Activated T-helper 1 cell treated with anti-CD3 and anti-CD28 coated beads, Interleukin-12 subunit alpha, Interleukin-12 subunit beta, Interleukin-2, Interleukin-4 antibody, amounts not matched to agents 30 ng/mL and 10 ng/mL and 1 ng/mL, durations not matched to agents 14 hours and 24 hours and 36 hours (primary cell): Measurements from ENCODE around the gene GATA6. TPM values are rescaled to one million over a fixed set of nuclear protein-coding genes. Genes with fewer than 3 reads are reported as not detected.
"Not testable (repeated sequence)": the region's sequence is repeated elsewhere in the genome, so short reads cannot be mapped to it uniquely, and the experiment has no call there.

Experiments used
- DNase-seq: peaks from one replicate; pipeline ENCODE4 v3.0.0; 2021; ENCODE audit warnings: low spot score
- H3K27ac Mint-ChIP-seq: one replicate; pipeline ENCODE4 v1.8.0; 2021; ENCODE audit warnings: mild to moderate bottlenecking, mixed read lengths
- H3K27me3 Mint-ChIP-seq: one replicate; pipeline ENCODE4 v1.8.0; 2022; ENCODE audit warnings: mild to moderate bottlenecking, moderate library complexity, mixed read lengths; ENCODE audit not compliant: insufficient read depth
- H3K36me3 Mint-ChIP-seq: one replicate; pipeline ENCODE4 v1.8.0; 2021; ENCODE audit warnings: low read depth, mixed read lengths
- H3K4me1 Mint-ChIP-seq: one replicate; pipeline ENCODE4 v1.8.0; 2021; ENCODE audit warnings: low read depth, mixed read lengths
- H3K4me3 Mint-ChIP-seq: one replicate; pipeline ENCODE4 v1.8.0; 2021; ENCODE audit warnings: mild to moderate bottlenecking, moderate library complexity, mixed read lengths
- H3K9me3 Mint-ChIP-seq: one replicate; pipeline ENCODE4 v1.8.0; 2021; ENCODE audit warnings: mixed read lengths
- intact Hi-C: fragments of 100-400 bp; cut with micrococcal nuclease; formaldehyde crosslinking; loops from one replicate; pipeline ENCODE4 v1.15.1; 2024
- total RNA-seq: library from RNA; stranded (reverse); gene quantifications from 2 replicates; pipeline ENCODE4 v1.2.3, GENCODE V29; 2022

The GATA6 gene
- total RNA-seq, 1 donor from 2014 or later, result not detected

GRCh38 chr18:22191923-22192322 is 22.5 kb downstream of the GATA6 start:
- no peaks in the 10 kb centered on the region for H3K36me3 Mint-ChIP-seq
- H3K27me3 Mint-ChIP-seq, result peaks cover 9% of the 10 kb centered on the region

DNA sequence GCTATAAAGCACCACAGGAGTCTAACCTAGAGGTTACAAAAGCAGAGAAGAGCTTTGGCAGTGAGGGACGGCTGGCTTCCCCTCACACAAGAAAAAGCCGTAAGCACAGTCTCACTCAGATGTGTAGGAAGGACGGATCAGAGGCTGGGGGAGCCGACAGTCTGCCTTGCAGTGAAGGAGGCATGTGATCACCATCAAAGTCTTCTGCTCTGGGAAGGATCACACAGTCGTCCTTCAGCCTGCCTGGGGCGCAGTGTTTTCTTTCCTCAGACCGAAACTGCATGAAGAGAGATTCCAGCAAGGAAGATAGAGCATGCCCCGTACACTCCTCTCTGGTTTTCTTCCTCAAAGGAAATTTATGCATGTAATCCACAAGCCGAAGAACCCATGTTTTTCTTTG is 24.1 kb downstream of the GATA6 start:
- H3K27me3 Mint-ChIP-seq, result peaks cover 9% of the 10 kb centered on the region
- no peaks in the 10 kb centered on the region for H3K9me3 Mint-ChIP-seq
- H3K4me1 Mint-ChIP-seq, result no peaks in the 10 kb centered on the region
- DNase-seq, result no peak
- intact Hi-C loops, result no loop called here
- no peak overlapping the region for H3K4me3 Mint-ChIP-seq
- no peaks in the 10 kb centered on the region for H3K36me3 Mint-ChIP-seq
- no peak overlapping the region for H3K27ac Mint-ChIP-seq

More at GRCh38 chr18:22191923-22192322, 22.5 kb downstream of the GATA6 start:
- no peaks in the 10 kb centered on the region for H3K9me3 Mint-ChIP-seq
- intact Hi-C loops, result no loop called here
- no peaks in the 10 kb centered on the region for H3K4me1 Mint-ChIP-seq
- no peak overlapping the region for H3K4me3 Mint-ChIP-seq
- no peak overlapping the region for H3K27ac Mint-ChIP-seq
- DNase-seq, result no peak

DNA sequence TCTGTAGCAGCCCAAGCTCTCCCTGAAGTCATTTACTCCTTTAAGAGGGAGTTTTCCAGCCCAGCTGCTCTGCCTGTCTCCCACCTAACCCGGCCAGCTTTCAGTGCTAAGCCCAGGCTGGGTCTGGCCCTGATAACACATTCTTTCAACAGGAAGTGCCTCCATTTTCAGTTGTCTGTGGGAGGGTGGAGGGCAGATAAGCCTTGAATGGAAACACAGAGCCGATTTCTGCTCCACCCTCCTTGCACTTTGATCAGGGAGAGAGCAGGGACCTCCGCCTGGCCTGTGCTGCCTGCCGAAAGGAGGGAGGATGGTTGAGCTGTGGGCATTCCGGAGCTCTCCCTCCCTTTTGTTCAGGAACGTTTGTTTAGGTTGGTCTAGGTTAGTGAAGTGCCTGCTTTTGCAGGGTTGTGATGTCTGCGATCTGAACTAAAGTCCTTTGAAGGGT is 24.8 kb downstream of the GATA6 start:
- DNase-seq, result no peak
- peaks cover 9% of the 10 kb centered on the region for H3K27me3 Mint-ChIP-seq
- intact Hi-C loops, result no loop called here
- no peak overlapping the region for H3K4me3 Mint-ChIP-seq
- H3K4me1 Mint-ChIP-seq, result no peaks in the 10 kb centered on the region
- H3K36me3 Mint-ChIP-seq, result no peaks in the 10 kb centered on the region
- no peak overlapping the region for H3K27ac Mint-ChIP-seq
- H3K9me3 Mint-ChIP-seq, result no peaks in the 10 kb centered on the region

GRCh38 chr18:22195052-22195451 is 25.7 kb downstream of the GATA6 start:
- Mint-ChIP-seq H3K27me3 (peaks cover 9% of the 10 kb centered on the region), H3K36me3 (no peaks in the 10 kb centered on the region), H3K9me3 (no peaks in the 10 kb centered on the region), H3K4me3 (no peak overlapping the region), H3K27ac (no peak overlapping the region), H3K4me1 (no peaks in the 10 kb centered on the region)
- intact Hi-C loops, result no loop called here
- no peak for DNase-seq

DNA sequence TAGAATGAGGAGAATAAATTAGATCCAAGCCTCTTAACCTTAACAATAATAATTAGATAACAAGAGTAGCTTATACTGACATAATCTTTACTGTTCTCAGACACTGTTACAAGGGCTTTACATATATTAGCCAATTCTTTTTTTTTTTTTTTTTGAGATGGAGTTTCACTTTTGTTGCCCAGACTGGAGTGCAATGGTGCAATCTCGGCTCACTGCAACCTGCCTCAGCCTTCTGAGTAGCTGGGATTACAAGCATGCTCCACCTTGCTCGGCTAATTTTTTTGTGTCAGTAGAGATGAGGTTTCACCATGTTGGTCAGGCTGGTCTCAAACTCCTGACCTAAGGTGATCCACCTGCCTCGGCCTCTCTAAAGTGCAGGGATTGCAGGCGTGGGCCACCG is 27.6 kb downstream of the GATA6 start:
- H3K4me3 Mint-ChIP-seq, H3K27me3 Mint-ChIP-seq, H3K4me1 Mint-ChIP-seq, H3K36me3 Mint-ChIP-seq, intact Hi-C loops, H3K9me3 Mint-ChIP-seq, DNase-seq, H3K27ac Mint-ChIP-seq: not testable (repeated sequence)

DNA sequence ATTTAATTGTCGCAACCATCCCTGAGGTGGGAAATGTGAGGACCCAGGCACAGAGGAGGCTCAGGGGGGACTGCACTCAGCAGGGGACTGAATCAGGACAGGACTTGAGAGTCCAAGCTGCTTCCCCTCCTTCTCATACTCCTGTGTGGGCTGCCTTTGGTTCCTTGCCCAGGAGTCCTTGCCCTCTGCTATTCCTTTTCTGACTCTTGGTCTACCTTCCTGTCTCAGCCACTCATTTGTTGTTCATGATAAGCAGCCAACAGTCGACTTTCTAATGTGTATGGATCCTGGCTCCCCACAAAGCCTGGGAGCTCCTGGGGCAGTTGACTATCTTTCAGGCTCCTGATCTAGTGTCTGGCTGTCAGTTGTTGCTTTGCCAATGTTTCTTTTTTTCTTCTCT is 28.3 kb downstream of the GATA6 start:
- H3K9me3 Mint-ChIP-seq, result no peaks in the 10 kb centered on the region
- H3K27me3 Mint-ChIP-seq, result peaks cover 6% of the 10 kb centered on the region
- DNase-seq, result no peak
- H3K4me1 Mint-ChIP-seq, result no peaks in the 10 kb centered on the region
- no peak overlapping the region for H3K27ac Mint-ChIP-seq
- H3K36me3 Mint-ChIP-seq, result no peaks in the 10 kb centered on the region
- no peak overlapping the region for H3K4me3 Mint-ChIP-seq
- intact Hi-C loops, result no loop called here

DNA sequence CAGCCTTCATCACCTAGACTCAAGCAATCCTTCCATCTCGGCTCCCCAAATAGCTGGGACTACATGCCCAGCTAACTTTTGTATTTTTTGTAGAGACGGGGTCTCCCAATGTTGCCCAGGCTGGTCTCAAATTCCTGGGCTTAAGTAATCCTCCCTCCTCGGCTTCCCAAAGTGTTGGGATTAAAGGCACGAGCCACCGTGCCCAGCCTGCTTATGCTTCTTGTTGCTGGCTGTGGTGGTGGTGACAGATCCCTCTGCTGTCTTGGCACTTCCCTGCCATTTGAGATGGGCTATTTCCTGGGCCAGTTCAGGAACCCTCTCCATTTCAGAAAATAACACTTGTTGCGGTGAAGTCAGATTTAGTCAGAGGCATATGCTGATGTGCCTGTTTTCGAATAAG is 28.8 kb downstream of the GATA6 start:
- H3K4me1 Mint-ChIP-seq, result no peaks in the 10 kb centered on the region

DNA sequence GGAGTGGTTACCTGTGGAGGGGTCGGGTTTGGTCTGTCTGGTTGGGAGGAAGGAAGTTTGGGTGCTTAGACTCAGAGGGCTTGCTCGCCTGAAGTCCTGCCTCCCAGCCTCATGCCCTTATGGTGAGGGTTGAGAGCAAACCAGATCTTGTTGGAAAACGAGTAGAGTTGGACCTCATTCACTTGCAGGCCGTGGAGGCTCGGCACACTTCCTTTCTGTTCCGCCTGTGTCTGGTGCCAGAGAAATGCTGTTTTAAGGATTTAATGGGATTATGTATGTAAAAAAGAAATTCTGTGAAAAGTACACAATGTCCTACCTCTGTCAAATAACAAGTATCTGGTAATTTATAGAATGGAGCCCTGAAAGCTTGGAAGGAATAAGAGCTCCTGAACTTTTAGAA is 29.6 kb downstream of the GATA6 start:
- Mint-ChIP-seq H3K4me3 (no peak overlapping the region), H3K4me1 (no peaks in the 10 kb centered on the region), H3K27ac (no peak overlapping the region), H3K27me3 (peaks cover 7% of the 10 kb centered on the region), H3K36me3 (no peaks in the 10 kb centered on the region), H3K9me3 (no peaks in the 10 kb centered on the region)
- intact Hi-C loops, result no loop called here
- DNase-seq, result no peak

More for the DNA sequence above, 28.8 kb downstream of the GATA6 start:
- Mint-ChIP-seq H3K27ac (no peak overlapping the region), H3K9me3 (no peaks in the 10 kb centered on the region), H3K4me3 (no peak overlapping the region), H3K36me3 (no peaks in the 10 kb centered on the region), H3K27me3 (peaks cover 5% of the 10 kb centered on the region)
- DNase-seq, result no peak
- intact Hi-C loops, result no loop called here

- Mint-ChIP-seq H3K27ac (no peak overlapping the region), H3K4me1 (no peaks in the 10 kb centered on the region), H3K9me3 (no peaks in the 10 kb centered on the region), H3K27me3 (peaks cover 7% of the 10 kb centered on the region), H3K36me3 (no peaks in the 10 kb centered on the region), H3K4me3 (no peak overlapping the region)
- intact Hi-C loops, result no loop called here
- no peak for DNase-seq
Observed at GRCh38 chr18:22200611-22201225, 31.3 kb downstream of the GATA6 start.

GRCh38 chr18:22203035-22203434 is 33.6 kb downstream of the GATA6 start:
- Mint-ChIP-seq H3K27ac (no peak overlapping the region), H3K27me3 (peaks cover 4% of the 10 kb centered on the region), H3K4me1 (no peaks in the 10 kb centered on the region), H3K9me3 (no peaks in the 10 kb centered on the region), H3K36me3 (no peaks in the 10 kb centered on the region), H3K4me3 (no peak overlapping the region)
- DNase-seq, result no peak
- intact Hi-C loops, result no loop called here

GRCh38 chr18:22203536-22204213 is 34.3 kb downstream of the GATA6 start:
- intact Hi-C loops, result no loop called here
- Mint-ChIP-seq H3K4me1 (no peaks in the 10 kb centered on the region), H3K4me3 (no peak overlapping the region), H3K27me3 (peaks cover 4% of the 10 kb centered on the region), H3K36me3 (no peaks in the 10 kb centered on the region), H3K27ac (no peak overlapping the region), H3K9me3 (no peaks in the 10 kb centered on the region)
- DNase-seq, result no peak

GRCh38 chr18:22204214-22204536 is 34.8 kb downstream of the GATA6 start:
- DNase-seq, result no peak
- H3K36me3 Mint-ChIP-seq, result no peaks in the 10 kb centered on the region
- H3K4me3 Mint-ChIP-seq, result no peak overlapping the region
- intact Hi-C loops, result no loop called here
- no peaks in the 10 kb centered on the region for H3K4me1 Mint-ChIP-seq
- no peaks in the 10 kb centered on the region for H3K9me3 Mint-ChIP-seq
- peaks cover 4% of the 10 kb centered on the region for H3K27me3 Mint-ChIP-seq
- no peak overlapping the region for H3K27ac Mint-ChIP-seq

GRCh38 chr18:22204996-22205395 is 35.6 kb downstream of the GATA6 start:
- Mint-ChIP-seq H3K4me1 (no peaks in the 10 kb centered on the region), H3K36me3 (no peaks in the 10 kb centered on the region), H3K27ac (no peak overlapping the region), H3K27me3 (peaks cover 4% of the 10 kb centered on the region), H3K4me3 (no peak overlapping the region), H3K9me3 (no peaks in the 10 kb centered on the region)
- DNase-seq, result no peak
- intact Hi-C loops, result no loop called here
